Activated CD8-positive, alpha-beta memory T cell treated with anti-CD3 and anti-CD28 coated beads for 4 hours (primary cell): ENCODE data around the gene PDK1.
"Not testable (repeated sequence)": the region's sequence is repeated elsewhere in the genome, so short reads cannot be mapped to it uniquely, and the experiment has no call there.

Experiments
- DNase-seq, 2 donors: peaks; one replicate each; pipeline ENCODE4 v3.0.0-alpha.2; 2020; ENCODE audit warnings: low read depth in 2 of 2

Gene PDK1

DNA sequence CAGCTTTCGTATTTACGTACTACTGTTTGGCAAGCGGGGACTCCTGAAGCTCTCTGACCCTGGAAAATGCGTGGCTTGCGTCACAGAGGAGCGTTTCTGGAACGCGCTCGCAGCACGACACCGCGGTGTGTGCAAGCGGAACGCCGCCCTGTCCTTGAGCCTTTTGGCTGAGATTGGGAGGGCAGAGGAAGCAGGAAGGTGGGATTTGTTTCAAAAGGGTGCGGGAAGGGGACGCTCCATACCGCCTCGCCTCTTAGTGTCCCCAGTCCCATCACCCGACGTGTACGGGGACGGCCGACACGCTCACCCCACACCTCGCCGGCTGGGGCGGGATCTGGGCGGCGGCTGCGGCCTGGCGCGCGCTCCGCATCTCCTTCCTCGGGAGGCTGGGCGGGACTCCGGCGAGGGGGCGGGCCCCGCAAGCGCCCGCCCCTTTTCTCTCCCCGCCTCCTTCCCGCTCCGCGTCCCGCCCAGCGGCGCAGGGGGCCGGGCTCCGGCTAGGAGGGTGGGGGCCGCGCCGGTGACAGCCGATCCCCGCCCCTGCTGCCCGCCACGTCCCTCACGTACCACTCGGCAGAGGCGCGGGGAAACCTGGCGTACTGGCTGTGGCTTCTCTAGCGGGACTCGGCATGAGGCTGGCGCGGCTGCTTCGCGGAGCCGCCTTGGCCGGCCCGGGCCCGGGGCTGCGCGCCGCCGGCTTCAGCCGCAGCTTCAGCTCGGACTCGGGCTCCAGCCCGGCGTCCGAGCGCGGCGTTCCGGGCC is at the start of gene PDK1:
TSS of gene PDK1 (plus strand) at position 569 of the 762 bp plus-strand sequence. CDS start at position 630, 61 bp downstream.
- DNase-seq = peak; percentile 79 to 80

GRCh38 chr2:172507199-172507598 is 48.7 kb upstream of the PDK1 start:
- DNase-seq = no peak

- DNase-seq = no peak
These were observed 45.8 kb upstream of the PDK1 start for GRCh38 chr2:172510088-172510487.

DNA sequence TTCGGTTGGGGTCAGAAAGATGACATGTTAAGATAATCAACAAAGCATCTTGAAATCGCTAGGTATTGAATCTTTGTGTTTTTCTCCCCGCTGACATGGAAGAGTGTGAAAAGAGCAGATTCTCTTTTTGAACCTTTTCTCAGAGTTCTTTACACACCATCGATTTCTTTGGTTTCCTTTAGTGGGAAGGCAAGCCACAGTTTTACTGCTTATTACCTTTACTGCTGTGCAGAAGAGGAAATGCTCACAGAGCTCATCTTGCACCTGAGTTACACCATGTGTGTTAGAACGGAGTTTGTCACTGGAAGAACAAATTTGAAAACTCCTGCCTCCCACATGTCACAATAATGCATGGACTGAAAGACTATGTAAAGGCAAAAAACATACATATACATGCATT is 45.3 kb upstream of the PDK1 start:
- no peak for DNase-seq

DNA sequence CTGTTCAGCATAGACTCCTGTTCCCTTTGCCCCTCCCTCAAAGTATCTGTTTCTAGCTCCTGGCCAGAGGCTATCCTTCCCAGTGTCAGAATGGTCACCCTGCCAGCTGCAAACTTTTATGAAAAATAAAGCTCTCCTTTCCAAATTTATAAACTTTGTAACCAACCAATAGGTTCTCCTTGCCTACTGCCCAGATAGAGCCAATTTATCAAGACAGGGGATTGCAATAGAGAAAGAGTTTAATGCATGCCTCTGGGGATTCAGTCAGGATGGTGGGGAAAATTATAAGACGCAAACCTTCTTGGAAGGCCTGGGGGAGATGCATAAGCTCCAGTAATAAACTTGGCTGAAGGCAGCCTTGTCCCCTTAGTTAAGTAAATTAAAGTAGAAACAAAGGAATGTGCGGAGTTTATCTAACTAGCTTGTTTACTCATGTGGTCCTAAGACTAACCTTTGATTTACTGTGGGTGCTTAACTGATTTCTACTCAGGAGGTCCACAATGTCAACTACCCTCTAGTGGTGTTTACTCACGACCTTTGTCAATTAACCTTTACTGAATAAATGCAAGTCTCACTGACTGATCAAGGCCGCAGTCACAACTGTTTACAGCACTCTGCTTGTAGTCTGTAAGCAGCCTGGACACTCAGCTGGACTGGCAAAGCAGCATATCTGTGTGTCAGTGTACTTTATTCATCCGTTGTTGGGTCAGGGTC is 42.9 kb upstream of the PDK1 start:
- no peak for DNase-seq

DNA sequence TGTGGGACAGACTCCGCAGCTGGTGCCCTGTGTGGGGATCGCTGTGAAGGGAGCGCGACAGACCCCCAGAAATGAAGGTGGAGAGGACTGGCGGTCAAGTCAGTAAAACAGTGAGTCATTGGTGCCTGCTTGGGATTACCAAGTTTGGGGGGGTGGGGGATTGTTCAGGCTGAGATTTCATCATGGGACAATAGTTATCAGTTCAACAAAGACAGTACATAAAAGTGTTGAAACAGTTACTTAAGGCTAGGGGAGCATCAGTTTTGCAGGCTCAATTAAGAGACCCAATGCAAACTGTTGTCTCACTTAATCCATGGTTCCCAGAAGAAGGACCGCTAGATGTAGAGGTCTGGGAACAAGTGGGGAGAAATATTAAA is 42.4 kb upstream of the PDK1 start:
- no peak for DNase-seq

DNA sequence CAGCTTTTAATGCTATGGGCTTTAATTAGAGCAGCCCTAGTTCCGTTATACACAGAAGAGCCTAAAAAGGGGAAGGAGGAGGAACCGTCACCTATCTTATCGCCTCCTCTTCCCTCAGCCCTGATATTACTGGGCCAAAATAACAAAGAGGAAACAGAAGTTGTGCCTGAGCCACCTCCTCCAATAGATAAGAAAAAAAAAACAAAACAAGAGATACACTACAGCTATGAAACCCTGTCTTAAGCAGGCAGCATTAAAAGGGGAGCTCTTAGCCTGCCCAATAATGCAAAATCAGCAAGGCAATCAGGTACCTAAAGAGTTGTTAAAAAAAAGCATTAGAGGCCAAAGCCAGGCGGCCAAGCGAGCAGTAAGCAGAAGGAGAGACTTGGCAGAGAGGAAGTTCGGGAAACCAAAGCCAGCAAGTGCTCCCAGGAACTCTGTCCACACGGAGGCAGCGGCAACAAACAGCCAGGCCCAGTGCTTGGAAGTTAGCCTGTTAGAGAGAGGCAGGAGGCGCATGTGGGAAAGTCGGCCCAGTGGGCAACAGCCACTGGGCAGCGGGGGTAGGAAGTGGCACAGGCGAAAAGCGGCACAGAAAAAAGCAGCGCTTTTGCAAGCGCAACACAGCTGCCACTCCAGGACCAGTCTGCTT is 41.8 kb upstream of the PDK1 start:
- no peak for DNase-seq

DNA sequence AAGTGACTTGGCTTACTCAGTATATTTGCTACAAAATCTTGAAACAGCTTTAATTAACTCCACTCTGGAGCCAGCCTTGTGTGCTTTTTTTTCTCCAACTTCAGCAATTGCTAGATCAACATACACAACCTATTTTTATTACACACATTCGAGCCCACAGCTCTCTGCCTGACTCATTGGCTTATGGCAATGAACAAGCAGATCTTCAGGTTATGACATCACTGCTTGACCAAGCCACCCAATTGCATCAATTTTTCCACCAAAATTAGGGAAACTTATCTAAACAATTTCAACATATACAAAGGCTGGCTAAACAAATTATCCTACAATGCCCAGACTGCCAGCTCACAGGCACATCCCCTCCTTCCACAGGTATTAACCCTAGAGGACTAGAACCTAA is 39.6 kb upstream of the PDK1 start:
- DNase-seq = no peak

- DNase-seq = no peak
These were observed 36.9 kb upstream of the PDK1 start for GRCh38 chr2:172518995-172519394.

- no peak for DNase-seq
These were observed 30.3 kb upstream of the PDK1 start for GRCh38 chr2:172525601-172526000.

DNA sequence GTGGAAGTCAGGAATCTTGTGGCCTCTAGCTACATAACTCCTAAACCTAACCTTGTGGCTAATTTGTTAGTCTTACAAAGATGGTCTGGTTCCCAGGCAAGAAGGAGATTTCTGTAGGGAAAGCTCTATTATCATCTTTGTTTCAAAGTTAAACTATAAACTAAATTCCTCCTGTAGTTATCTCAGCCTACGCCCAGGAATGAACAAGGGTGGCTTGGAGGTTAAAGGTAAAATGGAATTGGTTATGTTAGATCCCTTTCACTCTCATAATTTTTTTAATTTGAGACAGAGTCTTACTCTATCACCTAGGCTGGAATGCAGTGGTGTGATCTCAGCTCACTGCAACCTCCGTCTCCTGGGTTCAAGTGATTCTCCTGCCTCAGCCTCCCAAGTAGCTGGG is 24.6 kb upstream of the PDK1 start:
- no peak for DNase-seq

DNA sequence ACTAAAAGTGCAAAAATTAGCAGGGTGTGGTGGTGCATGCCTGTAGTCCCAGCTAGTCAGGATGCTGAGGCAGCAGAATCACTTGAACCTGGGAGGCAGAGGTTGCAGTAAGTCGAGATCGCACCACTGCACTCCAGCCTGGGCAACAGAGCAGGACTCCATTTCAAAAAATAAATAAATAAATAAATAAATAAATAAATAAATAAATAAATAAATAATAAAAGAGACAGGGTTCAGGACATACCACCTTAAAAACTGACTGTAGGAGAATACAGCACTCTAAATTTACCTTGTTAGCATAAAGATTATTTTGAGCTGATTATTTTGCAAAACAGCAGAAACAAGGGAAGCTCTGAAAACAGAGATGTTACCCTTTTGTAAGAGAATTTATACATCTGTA is 23.4 kb upstream of the PDK1 start:
- DNase-seq = not testable (repeated sequence)

DNA sequence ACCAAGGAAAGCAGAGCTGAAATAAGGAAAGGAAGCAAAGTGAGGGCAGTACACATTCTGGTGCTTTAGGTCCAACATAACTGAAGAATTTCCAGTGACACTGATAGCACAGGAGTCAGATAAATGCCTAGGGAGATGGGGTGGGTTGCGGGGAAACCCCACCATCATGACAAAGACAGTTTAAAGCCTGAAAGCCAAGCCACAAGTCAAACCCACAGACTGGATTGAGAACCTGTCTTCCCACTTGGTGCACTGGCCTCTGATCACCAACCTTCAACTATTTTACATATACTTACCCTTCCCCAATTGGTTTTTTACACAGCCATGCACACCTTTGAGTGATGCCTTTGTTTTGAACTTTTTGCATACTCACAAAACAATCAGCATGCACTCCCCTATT is 22.2 kb upstream of the PDK1 start:
- no peak for DNase-seq

DNA sequence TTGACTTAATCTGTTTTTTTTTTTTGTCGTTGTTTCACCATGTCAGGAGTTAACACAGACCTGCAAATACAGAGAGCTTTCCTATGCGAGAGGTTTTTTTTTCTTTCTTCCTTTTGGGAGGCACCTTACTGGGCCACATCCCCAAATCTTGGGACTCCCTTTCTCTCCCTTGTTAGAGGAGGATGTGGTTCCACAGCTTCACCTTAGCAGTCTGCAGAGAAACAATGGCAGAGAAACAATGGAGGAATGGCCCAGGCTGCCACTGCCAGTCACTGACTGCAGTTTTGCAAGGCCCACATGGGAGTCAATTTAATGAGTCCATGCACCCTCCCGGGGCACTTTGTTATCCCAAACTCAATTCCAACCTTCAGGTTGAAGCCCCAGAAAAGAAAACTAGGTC is 20.8 kb upstream of the PDK1 start:
- no peak for DNase-seq

- not testable (repeated sequence) for DNase-seq
These were observed 18.0 kb upstream of the PDK1 start for GRCh38 chr2:172537851-172538250.

- no peak for DNase-seq
These were observed 16.1 kb upstream of the PDK1 start for GRCh38 chr2:172539767-172540166.

GRCh38 chr2:172540421-172540820 is 15.5 kb upstream of the PDK1 start:
- DNase-seq = no peak

DNA sequence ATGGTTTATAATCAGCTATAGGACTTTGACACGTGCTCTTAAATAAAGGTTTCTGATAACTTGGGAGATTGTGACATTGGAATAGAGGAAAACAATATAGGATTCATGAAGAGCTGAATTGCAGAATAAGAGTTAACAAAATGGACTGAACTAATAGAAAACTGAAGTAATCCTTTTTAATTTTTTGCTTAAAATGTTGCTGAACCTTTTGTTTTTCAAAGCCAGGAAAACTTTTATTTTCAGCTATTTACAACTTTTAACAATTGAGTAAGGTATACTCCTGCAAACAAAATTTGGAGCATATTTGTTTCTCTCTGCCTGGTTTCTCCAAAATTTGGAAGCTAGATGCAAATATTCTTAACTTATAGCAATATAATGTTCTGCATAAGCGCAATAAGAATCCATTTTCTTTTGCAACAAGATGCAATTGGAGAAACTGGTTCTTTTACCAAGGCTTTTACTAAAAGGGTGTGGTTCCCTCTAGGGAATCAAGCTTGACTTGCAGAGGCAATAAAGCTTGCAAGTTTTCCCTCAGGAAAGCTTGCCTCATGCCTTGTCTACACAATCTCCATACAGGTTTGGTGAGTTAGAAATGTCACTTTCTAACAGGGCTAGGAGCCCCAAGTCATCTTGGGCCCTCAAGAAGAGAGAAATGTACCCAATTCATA is 10.3 kb upstream of the PDK1 start:
- no peak for DNase-seq

DNA sequence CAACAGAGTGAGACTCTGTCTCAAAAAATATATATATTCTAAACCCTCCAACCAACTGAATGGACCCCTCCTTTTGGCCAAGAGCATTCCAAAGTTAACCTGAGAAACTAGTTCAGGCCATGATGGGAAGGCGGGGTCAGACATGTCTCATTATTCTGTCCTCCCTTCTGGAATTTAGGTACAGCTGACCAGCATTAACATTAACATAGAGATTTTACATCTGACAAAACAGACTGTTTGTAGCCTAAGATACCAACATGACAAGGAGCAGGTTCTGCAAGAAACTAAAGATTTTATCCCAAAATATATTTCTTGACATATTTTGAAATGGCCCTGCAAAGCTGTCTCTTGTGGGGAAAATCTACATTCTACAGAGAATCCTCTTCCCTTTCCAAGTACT is 6.8 kb upstream of the PDK1 start:
- DNase-seq = no peak

DNA sequence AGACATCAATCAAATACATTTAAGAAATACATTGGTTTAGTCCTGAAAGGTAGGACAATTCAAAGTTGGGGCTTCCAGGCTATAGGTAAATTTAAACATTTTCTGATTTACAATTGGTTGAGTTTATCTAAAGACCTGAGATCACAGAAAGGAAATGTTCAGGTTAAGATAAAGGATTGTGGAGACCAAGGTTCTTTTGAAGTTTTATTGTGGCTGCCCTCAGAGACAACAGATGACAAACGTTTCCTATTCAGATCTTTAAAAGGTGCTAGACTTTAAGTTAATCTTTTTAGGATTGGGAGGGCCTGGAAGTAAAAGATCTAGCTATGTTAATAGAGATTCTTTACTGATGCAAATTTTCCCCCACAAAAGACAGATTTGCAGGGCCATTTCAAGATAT is 6.1 kb upstream of the PDK1 start:
- not testable (repeated sequence) for DNase-seq

- no peak for DNase-seq
These were observed 5.5 kb upstream of the PDK1 start for GRCh38 chr2:172550419-172550818.

GRCh38 chr2:172551271-172551670 is 4.6 kb upstream of the PDK1 start:
- DNase-seq = no peak
